Fibroblast of lung (primary cell): Measurements from ENCODE around the gene AFAP1. TPM values are rescaled to one million over a fixed set of nuclear protein-coding genes. Genes with fewer than 3 reads are reported as not detected.

Experiments
- DNase-seq, 2 donors: peaks; one replicate each; pipeline versions ENCODE4 v3.0.0 to v3.0.0-alpha.2; 2010; ENCODE audit warnings: low read depth in 2 of 2
- H2AFZ ChIP-seq: 2 replicates; pipeline ENCODE4 v1.5.1; 2012; ENCODE audit warnings: low read length, control low read depth, inconsistent platforms
- H3K27ac ChIP-seq: 2 replicates; pipeline ENCODE4 v1.5.1; 2011; ENCODE audit warnings: low read length, control low read depth; ENCODE audit not compliant: insufficient read depth
- H3K27me3 ChIP-seq: 2 replicates; pipeline ENCODE4 v1.5.1; 2011; ENCODE audit warnings: mild to moderate bottlenecking, low read length; ENCODE audit not compliant: control insufficient read depth, insufficient read depth
- H3K36me3 ChIP-seq: 2 replicates; pipeline ENCODE4 v1.5.1; 2011; ENCODE audit warnings: low read length; ENCODE audit not compliant: control insufficient read depth, insufficient read depth
- H3K4me1 ChIP-seq: 2 replicates; pipeline ENCODE4 v1.5.1; 2011; ENCODE audit warnings: low read length; ENCODE audit not compliant: control insufficient read depth, insufficient read depth; ENCODE audit errors: extremely low read depth
- H3K4me2 ChIP-seq: 2 replicates; pipeline ENCODE4 v1.5.1; 2011; ENCODE audit warnings: low read length, control low read depth; ENCODE audit not compliant: insufficient read depth; ENCODE audit errors: extremely low read depth
- H3K4me3 ChIP-seq, 4 experiments: fragments of 200-600 bp in 1 of 4; sonication (generic) in 1 of 4; replicated peaks in 1 of 4; 2 replicates each; pipeline ENCODE4 v1.5.1; 2011 to 2016; ENCODE audit warnings: low read length in 4 of 4, low read depth in 3 of 4, mild to moderate bottlenecking in 3 of 4, control low read depth in 2 of 4, inconsistent platforms in 1 of 4, mixed read lengths in 1 of 4; ENCODE audit not compliant: insufficient read depth in 1 of 4; ENCODE audit errors: control extremely low read depth in 1 of 4
- H3K79me2 ChIP-seq: 2 replicates; pipeline ENCODE4 v1.5.1; 2012; ENCODE audit warnings: mild to moderate bottlenecking, low read length, inconsistent platforms; ENCODE audit not compliant: control insufficient read depth, insufficient read depth
- H3K9ac ChIP-seq: 2 replicates; pipeline ENCODE4 v1.5.1; 2011; ENCODE audit warnings: mild to moderate bottlenecking, low read length, control low read depth; ENCODE audit not compliant: insufficient read depth
- H3K9me3 ChIP-seq: 2 replicates; pipeline ENCODE4 v1.5.1; 2012; ENCODE audit warnings: low read depth, low read length; ENCODE audit not compliant: control insufficient read depth, insufficient read depth
- H4K20me1 ChIP-seq: 2 replicates; pipeline ENCODE4 v1.5.1; 2011; ENCODE audit warnings: low read length; ENCODE audit not compliant: control insufficient read depth, insufficient read depth; ENCODE audit errors: extremely low read depth
- CTCF ChIP-seq, 2 donors: IDR thresholded peaks in 1 of 2; conservative IDR thresholded peaks in 1 of 2; 1 replicate in 1 of 2; 2 replicates in 1 of 2; pipeline ENCODE4 v1.5.1; 2011 to 2012; ENCODE audit warnings: low read length in 2 of 2, control low read depth in 1 of 2, inconsistent platforms in 1 of 2, low read depth in 1 of 2, mild to moderate bottlenecking in 1 of 2
- EZH2 ChIP-seq: IDR thresholded peaks from 2 replicates; pipeline ENCODE4 v1.5.1; 2012; ENCODE audit warnings: low read length, control low read depth, mild to moderate bottlenecking; ENCODE audit errors: missing control alignments
- polyA plus RNA-seq, 2 donors: library from polyadenylated mRNA; depleted of rRNA in 1 of 2; stranded (reverse) in 1 of 2; unstranded in 1 of 2; fragments of >200 nt; gene quantifications; 2 replicates each; pipeline ENCODE4 v1.2.1, GENCODE V29; 2011 to 2012; ENCODE audit warnings: missing spikeins in 1 of 2
- total RNA-seq: library from RNA; depleted of rRNA; stranded (reverse); fragments of >200 nt; gene quantifications from 2 replicates; pipeline ENCODE4 v1.2.1, GENCODE V29; 2014

Gene AFAP1
- total and polyA plus RNA-seq, 2 donors (not counting 1 experiment from before 2014, with no cell fraction given) = 21.8 to 30.1 TPM

DNA sequence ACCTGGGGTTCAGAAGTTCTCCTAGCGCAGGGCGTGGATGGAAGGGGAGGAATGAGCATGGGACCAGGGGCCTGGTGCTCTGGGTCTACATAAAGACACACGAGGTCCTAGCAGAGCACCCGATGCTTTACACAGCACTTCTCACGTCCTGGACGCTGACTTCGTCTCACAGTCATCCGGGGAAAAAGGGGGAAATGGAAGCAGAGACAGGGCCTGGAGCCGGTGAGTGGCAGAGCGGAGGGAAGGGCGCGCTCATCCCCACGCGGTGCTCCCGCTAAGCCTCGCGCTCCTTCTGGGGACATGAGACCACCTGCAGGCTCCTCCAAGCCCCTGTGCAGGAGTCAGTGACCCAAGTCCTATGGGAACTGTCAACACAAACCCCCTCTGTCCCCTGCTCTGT is 157.7 kb downstream of the AFAP1 start:
- Histone ChIP-seq H3K9ac (peak overlapping the region; percentile 10), H3K79me2 (peaks cover 2% of the 10 kb centered on the region), H2AFZ (no peak overlapping the region), H3K4me2 (peak overlapping the region; percentile 36), H3K4me1 (peaks cover 23% of the 10 kb centered on the region), H3K36me3 (peaks cover 17% of the 10 kb centered on the region), H3K27me3 (no peaks in the 10 kb centered on the region), H3K4me3 (no peak overlapping the region), H3K27ac (peak overlapping the region; percentile 53), H4K20me1 (no peaks in the 10 kb centered on the region), H3K9me3 (no peaks in the 10 kb centered on the region)
- DNase-seq = no peak
- TF ChIP-seq CTCF (conservative IDR thresholded peaks at IDR 0.05 in 1 of 2, IDR thresholded peaks at IDR 0.05 in 1 of 2; ENCODE audit: low read depth in 1 of 2, low read length in 2 of 2) (no peak), EZH2 (no peak)

- Histone ChIP-seq H3K9ac (no peak overlapping the region), H3K27me3 (no peaks in the 10 kb centered on the region), H3K4me1 (peaks cover 23% of the 10 kb centered on the region), H3K9me3 (no peaks in the 10 kb centered on the region), H3K36me3 (peaks cover 17% of the 10 kb centered on the region), H3K4me3 (no peak overlapping the region), H2AFZ (no peak overlapping the region), H3K27ac (peak overlapping the region; percentile 53), H3K4me2 (peak overlapping the region; percentile 36), H3K79me2 (peaks cover 2% of the 10 kb centered on the region), H4K20me1 (no peaks in the 10 kb centered on the region)
- no peak for TF ChIP-seq CTCF (conservative IDR thresholded peaks at IDR 0.05 in 1 of 2, IDR thresholded peaks at IDR 0.05 in 1 of 2; ENCODE audit: low read depth in 1 of 2, low read length in 2 of 2)
- no peak for TF ChIP-seq EZH2
- peak; percentile 35 to 84 for DNase-seq
Observed at GRCh38 chr4:7781366-7781765, 158.3 kb downstream of the AFAP1 start.

GRCh38 chr4:7780751-7781348 is 158.8 kb downstream of the AFAP1 start:
- Histone ChIP-seq H3K27ac (peak overlapping the region; percentile 53), H3K9ac (no peak overlapping the region), H3K9me3 (no peaks in the 10 kb centered on the region), H4K20me1 (no peaks in the 10 kb centered on the region), H3K36me3 (peaks cover 19% of the 10 kb centered on the region), H3K4me3 (no peak overlapping the region), H3K27me3 (no peaks in the 10 kb centered on the region), H2AFZ (no peak overlapping the region), H3K79me2 (peaks cover 2% of the 10 kb centered on the region), H3K4me1 (peaks cover 23% of the 10 kb centered on the region), H3K4me2 (no peak overlapping the region)
- TF ChIP-seq EZH2 (no peak), CTCF (conservative IDR thresholded peaks at IDR 0.05 in 1 of 2, IDR thresholded peaks at IDR 0.05 in 1 of 2; ENCODE audit: low read depth in 1 of 2, low read length in 2 of 2) (no peak)
- DNase-seq = no peak
